ENCODE data around the gene SNX25.

The SNX25 gene

DNA sequence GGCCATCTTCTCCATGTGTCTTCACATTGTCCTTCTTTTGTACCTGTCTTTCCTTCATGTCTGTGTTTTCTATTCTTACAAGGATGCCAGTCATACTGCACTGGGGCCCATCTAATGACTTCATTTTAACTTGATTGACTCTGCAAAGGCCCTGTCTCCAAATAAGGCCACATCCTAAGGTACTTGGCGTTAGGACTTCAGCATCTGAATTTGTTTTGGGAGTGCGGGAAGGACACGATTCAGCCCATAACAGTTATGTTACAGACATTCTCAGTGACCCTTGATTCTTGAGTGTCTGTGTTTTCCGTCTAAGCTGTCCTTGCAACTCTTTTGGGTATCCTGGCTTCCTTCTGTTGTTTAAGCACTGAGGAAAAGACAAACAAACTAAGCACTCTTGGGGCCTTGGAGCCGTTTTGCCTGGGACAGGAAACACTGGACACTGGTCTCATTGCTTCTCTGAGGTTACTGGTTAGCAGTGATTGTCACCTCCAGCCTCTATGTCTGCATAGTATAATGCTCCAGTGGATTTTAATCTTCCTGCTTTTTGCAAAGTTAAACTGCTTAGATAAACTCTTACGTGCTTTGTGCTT lies 80.7 kb downstream of the SNX25 start:
- TF ChIP-seq, protein P1, sequence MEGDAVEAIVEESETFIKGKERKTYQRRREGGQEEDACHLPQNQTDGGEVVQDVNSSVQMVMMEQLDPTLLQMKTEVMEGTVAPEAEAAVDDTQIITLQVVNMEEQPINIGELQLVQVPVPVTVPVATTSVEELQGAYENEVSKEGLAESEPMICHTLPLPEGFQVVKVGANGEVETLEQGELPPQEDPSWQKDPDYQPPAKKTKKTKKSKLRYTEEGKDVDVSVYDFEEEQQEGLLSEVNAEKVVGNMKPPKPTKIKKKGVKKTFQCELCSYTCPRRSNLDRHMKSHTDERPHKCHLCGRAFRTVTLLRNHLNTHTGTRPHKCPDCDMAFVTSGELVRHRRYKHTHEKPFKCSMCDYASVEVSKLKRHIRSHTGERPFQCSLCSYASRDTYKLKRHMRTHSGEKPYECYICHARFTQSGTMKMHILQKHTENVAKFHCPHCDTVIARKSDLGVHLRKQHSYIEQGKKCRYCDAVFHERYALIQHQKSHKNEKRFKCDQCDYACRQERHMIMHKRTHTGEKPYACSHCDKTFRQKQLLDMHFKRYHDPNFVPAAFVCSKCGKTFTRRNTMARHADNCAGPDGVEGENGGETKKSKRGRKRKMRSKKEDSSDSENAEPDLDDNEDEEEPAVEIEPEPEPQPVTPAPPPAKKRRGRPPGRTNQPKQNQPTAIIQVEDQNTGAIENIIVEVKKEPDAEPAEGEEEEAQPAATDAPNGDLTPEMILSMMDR (IDR thresholded peaks at IDR 0.05; ENCODE audit: borderline replicate concordance, insufficient read depth, low read depth, low read length), result no peak
- no peak overlapping the region for H3K4me3 ChIP-seq (ENCODE audit: low read depth, low read length)

- no peak overlapping the region for H3K4me3 ChIP-seq (ENCODE audit: low read depth, low read length)
- TF ChIP-seq, protein P1 (IDR thresholded peaks at IDR 0.05; ENCODE audit: borderline replicate concordance, insufficient read depth, low read depth, low read length), result no peak
Measured at GRCh38 chr4:185290656-185291055, 81.3 kb downstream of the SNX25 start.

- TF ChIP-seq, protein P1 (IDR thresholded peaks at IDR 0.05; ENCODE audit: borderline replicate concordance, insufficient read depth, low read depth, low read length), result no peak
- H3K4me3 ChIP-seq (ENCODE audit: low read depth, low read length), result no peak overlapping the region
Measured at GRCh38 chr4:185293202-185293601, 83.8 kb downstream of the SNX25 start.

GRCh38 chr4:185296665-185297460 lies 87.5 kb downstream of the SNX25 start:
- TF ChIP-seq, protein P1 (IDR thresholded peaks at IDR 0.05; ENCODE audit: borderline replicate concordance, insufficient read depth, low read depth, low read length), result no peak
- H3K4me3 ChIP-seq (ENCODE audit: low read depth, low read length), result no peak overlapping the region

GRCh38 chr4:185298728-185299430 lies 89.5 kb downstream of the SNX25 start:
- TF ChIP-seq, protein P1 (IDR thresholded peaks at IDR 0.05; ENCODE audit: borderline replicate concordance, insufficient read depth, low read depth, low read length), result no peak

DNA sequence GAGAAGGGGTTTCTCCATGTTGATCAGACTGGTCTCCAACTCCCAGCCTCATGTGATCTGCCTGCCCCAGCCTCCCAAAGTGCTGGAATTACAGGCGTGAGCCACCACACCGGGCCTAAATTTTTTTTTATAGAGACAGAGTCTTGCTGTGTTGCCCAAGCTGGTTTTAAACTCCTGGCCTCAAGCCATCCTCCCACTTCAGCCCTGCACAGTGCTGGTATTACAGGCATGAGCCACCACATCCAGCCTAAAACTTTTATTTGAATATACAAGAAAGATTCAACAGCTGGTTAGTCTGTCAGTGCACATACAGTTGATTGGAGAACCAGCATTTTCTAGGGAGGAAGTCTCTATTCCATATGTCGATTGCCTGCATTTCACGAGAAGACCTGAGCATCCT lies 95.1 kb downstream of the SNX25 start:
- no peak overlapping the region for H3K4me3 ChIP-seq (ENCODE audit: low read depth, low read length)
- TF ChIP-seq, protein P1 (IDR thresholded peaks at IDR 0.05; ENCODE audit: borderline replicate concordance, insufficient read depth, low read depth, low read length), result no peak

More at GRCh38 chr4:185298728-185299430, 89.5 kb downstream of the SNX25 start:
- H3K4me3 ChIP-seq (ENCODE audit: low read depth, low read length), result no peak overlapping the region
